Upper lobe of right lung (tissue), 1 donor: ENCODE data around the gene TTC32. TPM values are rescaled to one million over a fixed set of nuclear protein-coding genes. Genes with fewer than 3 reads are reported as not detected.
"Not testable (repeated sequence)": the region's sequence is repeated elsewhere in the genome, so short reads cannot be mapped to it uniquely, and the experiment has no call there.

Source experiments
- ATAC-seq: fragments of 200-7000 bp; cut with Tn5 transposase; one replicate; pipeline ENCODE4 v1.9.1; 2020; ENCODE audit warnings: mild to moderate bottlenecking, moderate library complexity
- DNase-seq: peaks from one replicate; pipeline ENCODE4 v3.0.0-alpha.2; 2020
- H3K27ac ChIP-seq: fragments of 200-600 bp; one replicate; pipeline ENCODE4 v1.8.0; 2022
- H3K27me3 ChIP-seq: fragments of 200-600 bp; one replicate; pipeline ENCODE4 v1.8.0; 2022; ENCODE audit warnings: mild to moderate bottlenecking
- H3K36me3 ChIP-seq: fragments of 200-600 bp; one replicate; pipeline ENCODE4 v1.8.0; 2022
- H3K4me1 ChIP-seq: fragments of 200-600 bp; one replicate; pipeline ENCODE4 v1.8.0; 2022
- H3K4me3 ChIP-seq: fragments of 200-600 bp; one replicate; pipeline ENCODE4 v1.8.0; 2022; ENCODE audit warnings: mild to moderate bottlenecking
- H3K9me3 ChIP-seq: fragments of 200-600 bp; one replicate; pipeline ENCODE4 v1.8.0; 2022
- intact Hi-C: fragments of 100-400 bp; cut with DNase I; formaldehyde crosslinking; loops from one replicate; pipeline ENCODE4 v1.11.0; 2022
- total RNA-seq: library from RNA; stranded (reverse); fragmentation: NEBNext Ultra II Directional; extraction: Animal tissue kit (Norgen Biotek cat#: 25700); gene quantifications from one replicate; pipeline ENCODE4 v1.2.1, GENCODE V29; 2021
- TF ChIP-seq, protein P1 (sequence below): fragments of 200-600 bp; IDR thresholded peaks from one replicate; pipeline ENCODE4 v1.8.0; 2022; ENCODE audit warnings: antibody characterized with exemption
- donor health status: DM: no; HTN: yes; CAD: no; lungs with severe emphysema.

Gene TTC32
- total RNA-seq, 1 donor from 2014 or later = 12.4 TPM

- intact Hi-C loops = no loop called here
- H3K4me3 ChIP-seq = no peak overlapping the region
- TF ChIP-seq, protein P1, sequence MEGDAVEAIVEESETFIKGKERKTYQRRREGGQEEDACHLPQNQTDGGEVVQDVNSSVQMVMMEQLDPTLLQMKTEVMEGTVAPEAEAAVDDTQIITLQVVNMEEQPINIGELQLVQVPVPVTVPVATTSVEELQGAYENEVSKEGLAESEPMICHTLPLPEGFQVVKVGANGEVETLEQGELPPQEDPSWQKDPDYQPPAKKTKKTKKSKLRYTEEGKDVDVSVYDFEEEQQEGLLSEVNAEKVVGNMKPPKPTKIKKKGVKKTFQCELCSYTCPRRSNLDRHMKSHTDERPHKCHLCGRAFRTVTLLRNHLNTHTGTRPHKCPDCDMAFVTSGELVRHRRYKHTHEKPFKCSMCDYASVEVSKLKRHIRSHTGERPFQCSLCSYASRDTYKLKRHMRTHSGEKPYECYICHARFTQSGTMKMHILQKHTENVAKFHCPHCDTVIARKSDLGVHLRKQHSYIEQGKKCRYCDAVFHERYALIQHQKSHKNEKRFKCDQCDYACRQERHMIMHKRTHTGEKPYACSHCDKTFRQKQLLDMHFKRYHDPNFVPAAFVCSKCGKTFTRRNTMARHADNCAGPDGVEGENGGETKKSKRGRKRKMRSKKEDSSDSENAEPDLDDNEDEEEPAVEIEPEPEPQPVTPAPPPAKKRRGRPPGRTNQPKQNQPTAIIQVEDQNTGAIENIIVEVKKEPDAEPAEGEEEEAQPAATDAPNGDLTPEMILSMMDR = no peak
- ATAC-seq = no peak
- no peaks in the 10 kb centered on the region for H3K27me3 ChIP-seq
- H3K36me3 ChIP-seq = peaks cover 12% of the 10 kb centered on the region
- DNase-seq = no peak
- H3K9me3 ChIP-seq = no peaks in the 10 kb centered on the region
- no peaks in the 10 kb centered on the region for H3K4me1 ChIP-seq
- no peak overlapping the region for H3K27ac ChIP-seq
Measured at GRCh38 chr2:19942199-19942598, 40.4 kb upstream of the TTC32 start.

DNA sequence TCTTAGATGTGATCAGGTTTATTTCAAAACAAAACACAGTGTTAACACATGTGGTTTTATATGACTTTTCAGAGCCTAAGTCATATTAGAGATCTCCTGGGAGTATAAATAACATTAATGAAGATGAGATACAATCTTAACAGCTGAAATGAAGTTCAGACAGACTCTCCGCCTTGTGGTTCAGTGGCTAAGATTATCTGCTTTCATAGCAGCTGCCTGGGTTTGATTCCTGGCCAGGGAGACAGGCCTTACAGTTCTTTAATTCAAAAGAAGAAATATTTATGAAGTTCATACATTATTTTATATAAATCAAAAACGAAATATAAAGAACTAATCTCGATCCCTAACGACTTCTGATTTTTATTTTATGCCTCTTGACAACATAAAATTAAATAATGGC is 35.2 kb upstream of the TTC32 start:
- Histone ChIP-seq H3K27me3 (no peaks in the 10 kb centered on the region), H3K4me1 (no peaks in the 10 kb centered on the region), H3K9me3 (no peaks in the 10 kb centered on the region), H3K4me3 (no peak overlapping the region), H3K27ac (no peak overlapping the region), H3K36me3 (peaks cover 31% of the 10 kb centered on the region)
- no peak for DNase-seq
- no peak for ATAC-seq
- intact Hi-C loops = no loop called here
- TF ChIP-seq, protein P1 = no peak

- intact Hi-C loops = no loop called here
- no peak for DNase-seq
- ATAC-seq = no peak
Measured at GRCh38 chr2:19936203-19936602, 34.4 kb upstream of the TTC32 start.

GRCh38 chr2:19933351-19933981 is 31.7 kb upstream of the TTC32 start:
- ATAC-seq (peak; percentile 63), DNase-seq (no peak)
- TF ChIP-seq, protein P1 = no peak
- Histone ChIP-seq H3K9me3 (no peaks in the 10 kb centered on the region), H3K27ac (peak overlapping the region; percentile 4), H3K36me3 (peaks cover 41% of the 10 kb centered on the region), H3K4me1 (no peaks in the 10 kb centered on the region), H3K27me3 (no peaks in the 10 kb centered on the region), H3K4me3 (no peak overlapping the region)
- intact Hi-C loops = no loop called here

More at GRCh38 chr2:19936203-19936602, 34.4 kb upstream of the TTC32 start:
- Histone ChIP-seq H3K9me3 (no peaks in the 10 kb centered on the region), H3K4me3 (no peak overlapping the region), H3K4me1 (no peaks in the 10 kb centered on the region), H3K27ac (no peak overlapping the region), H3K27me3 (no peaks in the 10 kb centered on the region), H3K36me3 (peaks cover 31% of the 10 kb centered on the region)
- TF ChIP-seq, protein P1 = no peak

DNA sequence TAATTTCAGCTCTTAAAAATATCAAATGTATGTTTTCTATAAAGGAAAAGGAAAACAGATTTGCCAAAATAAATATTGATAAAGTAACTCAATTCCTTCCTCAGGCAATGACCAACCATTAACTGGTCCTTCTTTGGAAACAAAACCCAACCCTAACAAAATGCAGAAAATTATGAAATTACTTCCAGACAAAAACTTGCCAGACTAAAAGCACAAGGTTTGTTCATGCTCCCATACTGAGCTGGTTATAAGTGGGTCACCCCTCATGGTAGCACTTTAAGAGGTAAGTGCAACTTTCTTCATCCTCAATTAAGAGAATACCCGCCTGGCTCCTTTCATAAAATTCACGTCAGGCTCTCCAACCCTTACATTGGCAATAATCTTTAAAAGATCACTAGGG is 31.1 kb upstream of the TTC32 start:
- intact Hi-C loops = no loop called here
- TF ChIP-seq, protein P1 = no peak
- peaks cover 3% of the 10 kb centered on the region for H3K9me3 ChIP-seq
- DNase-seq (no peak), ATAC-seq (no peak)
- H3K27me3 ChIP-seq = no peaks in the 10 kb centered on the region
- H3K36me3 ChIP-seq = peaks cover 40% of the 10 kb centered on the region
- no peak overlapping the region for H3K27ac ChIP-seq
- H3K4me3 ChIP-seq = no peak overlapping the region
- no peaks in the 10 kb centered on the region for H3K4me1 ChIP-seq

DNA sequence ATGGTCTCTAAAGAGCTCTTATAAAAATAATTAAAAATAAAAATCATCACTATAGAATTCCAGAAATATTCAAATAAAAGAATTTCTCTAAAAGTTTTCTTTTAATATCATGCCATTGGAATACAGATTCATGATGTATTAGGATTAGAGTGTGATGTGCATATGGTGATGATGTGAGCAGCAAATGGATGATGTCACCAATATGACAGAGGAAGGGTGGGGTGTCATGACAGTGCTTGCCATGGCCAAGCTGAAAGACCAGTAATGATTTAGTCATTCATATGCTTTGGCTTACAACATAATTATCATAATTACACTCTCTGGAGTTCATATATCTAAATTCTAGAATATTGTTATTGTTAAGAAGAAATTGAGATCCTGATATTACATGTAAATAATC is 27.4 kb upstream of the TTC32 start:
- intact Hi-C loops = no loop called here

GRCh38 chr2:19927816-19928215 is 26.0 kb upstream of the TTC32 start:
- ATAC-seq, DNase-seq, H3K27me3 ChIP-seq, intact Hi-C loops, H3K27ac ChIP-seq, H3K9me3 ChIP-seq, H3K4me3 ChIP-seq, H3K4me1 ChIP-seq: not testable (repeated sequence)
- H3K36me3 ChIP-seq = peaks cover 13% of the 10 kb centered on the region

More for the DNA sequence above, 27.4 kb upstream of the TTC32 start:
- ATAC-seq = no peak
- Histone ChIP-seq H3K4me3 (no peak overlapping the region), H3K9me3 (peaks cover 8% of the 10 kb centered on the region), H3K27ac (no peak overlapping the region), H3K4me1 (no peaks in the 10 kb centered on the region), H3K36me3 (peaks cover 13% of the 10 kb centered on the region), H3K27me3 (no peaks in the 10 kb centered on the region)
- DNase-seq = no peak
- TF ChIP-seq, protein P1 = no peak

- H3K4me1 ChIP-seq, H3K27ac ChIP-seq, H3K27me3 ChIP-seq, H3K9me3 ChIP-seq, DNase-seq, H3K36me3 ChIP-seq, intact Hi-C loops, ATAC-seq, H3K4me3 ChIP-seq: not testable (repeated sequence)
Measured at GRCh38 chr2:19924526-19924925, 22.7 kb upstream of the TTC32 start.
